Hepatocyte (in vitro differentiated cells): Measurements from ENCODE around the gene VN1R5. TPM values are rescaled to one million over a fixed set of nuclear protein-coding genes. Genes with fewer than 3 reads are reported as not detected.

Experiments used
- DNase-seq: peaks from one replicate; pipeline ENCODE4 v3.0.0-alpha.2; 2016; ENCODE audit warnings: low spot score
- H2AFZ ChIP-seq: fragments of 200-600 bp; sonication (generic); 2 replicates; pipeline ENCODE4 v1.6.0; 2016; ENCODE audit warnings: antibody characterized with exemption, mild to moderate bottlenecking
- H3K27ac ChIP-seq: fragments of 200-600 bp; sonication (generic); 2 replicates; pipeline ENCODE4 v1.5.1; 2016; ENCODE audit warnings: mild to moderate bottlenecking
- H3K27me3 ChIP-seq: fragments of 200-600 bp; sonication (generic); 2 replicates; pipeline ENCODE4 v1.6.1; 2016
- H3K36me3 ChIP-seq: fragments of 200-600 bp; sonication (generic); replicated peaks from 2 replicates; pipeline ENCODE4 v1.5.1; 2016; ENCODE audit warnings: low read depth; ENCODE audit not compliant: insufficient read depth
- H3K4me1 ChIP-seq: fragments of 200-600 bp; sonication (generic); 2 replicates; pipeline ENCODE4 v1.5.1; 2016; ENCODE audit warnings: mild to moderate bottlenecking, moderate library complexity; ENCODE audit not compliant: insufficient read depth
- H3K4me2 ChIP-seq: fragments of 200-600 bp; sonication (generic); 2 replicates; pipeline ENCODE4 v1.6.0; 2016
- H3K4me3 ChIP-seq: fragments of 200-600 bp; sonication (generic); 2 replicates; pipeline ENCODE4 v1.5.1; 2016; ENCODE audit warnings: mild to moderate bottlenecking
- H3K79me2 ChIP-seq: fragments of 200-600 bp; sonication (generic); 2 replicates; pipeline ENCODE4 v1.6.0; 2017; ENCODE audit warnings: mild to moderate bottlenecking
- H3K9me2 ChIP-seq: fragments of 200-600 bp; sonication (generic); replicated peaks from 2 replicates; pipeline ENCODE4 v1.6.0; 2017; ENCODE audit warnings: mild to moderate bottlenecking; ENCODE audit not compliant: insufficient read depth
- H3K9me3 ChIP-seq: fragments of 200-600 bp; sonication (generic); 2 replicates; pipeline ENCODE4 v1.5.1; 2016; ENCODE audit warnings: low read depth, mild to moderate bottlenecking
- H4K20me1 ChIP-seq: fragments of 200-600 bp; sonication (generic); 2 replicates; pipeline ENCODE4 v1.6.0; 2016; ENCODE audit warnings: mild to moderate bottlenecking; ENCODE audit not compliant: insufficient read depth, poor library complexity, severe bottlenecking
- CTCF ChIP-seq: fragments of 200-600 bp; sonication (generic); IDR thresholded peaks from 2 replicates; pipeline ENCODE4 v1.5.1; 2016; ENCODE audit warnings: antibody characterized with exemption, mild to moderate bottlenecking; ENCODE audit not compliant: poor library complexity
- EZH2 ChIP-seq: fragments of 200-600 bp; sonication (generic); IDR thresholded peaks from 2 replicates; pipeline ENCODE4 v1.6.1; 2016; ENCODE audit warnings: antibody characterized with exemption, mild to moderate bottlenecking, borderline replicate concordance
- EZH2phosphoT487 ChIP-seq: fragments of 200-600 bp; sonication (generic); IDR thresholded peaks from one replicate; pipeline ENCODE4 v1.6.1; 2018; ENCODE audit warnings: antibody characterized with exemption, mild to moderate bottlenecking, low read depth, moderate library complexity; ENCODE audit not compliant: unreplicated experiment, severe bottlenecking
- WGBS: methylation state at CpG from one replicate; pipeline ENCODE4 v1.1.6; 2016; ENCODE audit warnings: low lambda C conversion rate; ENCODE audit errors: missing lambda C conversion rate; 5-methylcytosine and 5-hydroxymethylcytosine counted together
- polyA plus RNA-seq: library from polyadenylated mRNA; unstranded; fragments of >200 nt; fragmentation: Nextera tagmentation; extraction: Ambion mirVana; gene quantifications from 2 replicates; pipeline ENCODE4 v1.2.1, GENCODE V29; 2016
- small RNA-seq: library from RNA; depleted of rRNA; stranded (forward); fragments of <200 nt; gene quantifications from one replicate; pipeline ENCODE3, GENCODE V24; 2014
- total RNA-seq: library from RNA; depleted of rRNA; stranded (reverse); fragments of >200 nt; gene quantifications from 2 replicates; pipeline ENCODE4 v1.2.3, GENCODE V29; 2014

Gene VN1R5
- total and polyA plus RNA-seq, 2 experiments from 2014 or later: not detected

DNA sequence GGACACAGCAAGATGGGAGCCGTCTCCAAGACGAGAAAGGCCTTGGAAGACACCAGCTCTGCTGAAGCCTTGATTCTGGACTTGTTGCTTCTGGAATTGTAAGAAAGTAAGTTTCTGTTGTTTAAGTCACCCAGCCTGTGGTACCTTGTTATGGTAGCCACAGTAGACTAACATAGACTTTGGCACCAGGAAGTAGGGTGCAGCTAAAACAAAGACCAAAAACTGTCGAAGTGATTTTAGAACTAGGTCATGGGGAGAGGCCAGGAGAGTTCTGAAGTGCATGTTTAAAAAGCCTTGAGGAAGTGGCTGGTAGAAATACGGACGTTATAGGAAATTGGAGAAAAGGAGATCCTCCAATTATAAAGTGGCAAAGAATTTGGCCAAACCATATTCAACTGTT lies 47.3 kb downstream of the VN1R5 start:
- no peak for TF ChIP-seq CTCF
- no peak for TF ChIP-seq EZH2phosphoT487
- no peak for TF ChIP-seq EZH2
- Histone ChIP-seq H3K27me3 (no peaks in the 10 kb centered on the region), H3K27ac (no peak overlapping the region), H3K79me2 (no peaks in the 10 kb centered on the region), H3K4me2 (no peak overlapping the region), H4K20me1 (no peaks in the 10 kb centered on the region), H3K9me2 (no peaks in the 10 kb centered on the region), H3K4me1 (no peaks in the 10 kb centered on the region), H3K9me3 (no peaks in the 10 kb centered on the region), H2AFZ (no peak overlapping the region), H3K36me3 (no peaks in the 10 kb centered on the region), H3K4me3 (no peak overlapping the region)
- DNase-seq: no peak
- 73% methylated on average over 5 of the region's 5 CpGs for WGBS

- Histone ChIP-seq H3K27ac (no peak overlapping the region), H3K4me2 (no peak overlapping the region), H3K9me3 (no peaks in the 10 kb centered on the region), H3K9me2 (no peaks in the 10 kb centered on the region), H2AFZ (no peak overlapping the region), H3K27me3 (no peaks in the 10 kb centered on the region), H3K4me3 (no peak overlapping the region), H4K20me1 (no peaks in the 10 kb centered on the region), H3K4me1 (no peaks in the 10 kb centered on the region), H3K36me3 (no peaks in the 10 kb centered on the region), H3K79me2 (no peaks in the 10 kb centered on the region)
- no peak for TF ChIP-seq CTCF
- no peak for TF ChIP-seq EZH2phosphoT487
- TF ChIP-seq EZH2: no peak
- 98% methylated on average over 2 of the region's 2 CpGs for WGBS
- DNase-seq: no peak
Measured at GRCh38 chr1:247304031-247304430, 48.2 kb downstream of the VN1R5 start.

Small RNAs within 50 kb of the gene (small RNA-seq; reads per million reads assigned to genes)
- gene RF00019: not detected

Other genes starting within 250 kb of the VN1R5 start
- gene ZNF695, start 248.0 kb upstream of the VN1R5 start, total RNA-seq: 1.5 TPM in 2 replicates
- 1.7 and 2.0 TPM in 2 replicates for gene ZNF695, start 248.0 kb upstream of the VN1R5 start, polyA plus RNA-seq
- 5.3 and 5.5 TPM in 2 replicates for gene ZNF670, start 177.3 kb upstream of the VN1R5 start, total RNA-seq
- 5.8 and 7.5 TPM in 2 replicates for gene ZNF670, start 177.3 kb upstream of the VN1R5 start, polyA plus RNA-seq
- 10.6 and 11.9 TPM in 2 replicates for gene ZNF669, start 151.7 kb upstream of the VN1R5 start, total RNA-seq
- 6.0 and 6.9 TPM in 2 replicates for gene ZNF669, start 151.7 kb upstream of the VN1R5 start, polyA plus RNA-seq
- 74.2 and 108 TPM in 2 replicates for gene ZNF124, start 84.1 kb upstream of the VN1R5 start, total RNA-seq
- 6.5 and 7.0 TPM in 2 replicates for gene ZNF124, start 84.1 kb upstream of the VN1R5 start, polyA plus RNA-seq
- 16.5 and 19.4 TPM in 2 replicates for gene ZNF496, start 75.8 kb downstream of the VN1R5 start, total RNA-seq
- gene ZNF496, start 75.8 kb downstream of the VN1R5 start, polyA plus RNA-seq: 10.5 and 13.2 TPM in 2 replicates
- gene NLRP3, start 160.1 kb downstream of the VN1R5 start, total RNA-seq: 0.13 and 0.20 TPM in 2 replicates
- gene NLRP3, start 160.1 kb downstream of the VN1R5 start, polyA plus RNA-seq: not detected in 2 replicates
- not detected in 2 replicates for gene OR2B11, start 202.0 kb downstream of the VN1R5 start, total RNA-seq
- not detected in 2 replicates for gene OR2B11, start 202.0 kb downstream of the VN1R5 start, polyA plus RNA-seq